OCI-LY3 (cell line): Measurements from ENCODE around the gene DOCK4.

ENCODE experiments used
- H2AFZ ChIP-seq: fragments of 200-600, 300-600 bp; shearing (Covaris generic); 2 replicates; pipeline ENCODE4 v1.6.0; 2014; ENCODE audit warnings: antibody characterized with exemption, low read depth, low read length
- H3K27ac ChIP-seq: fragments of 200-600, 300-600 bp; sonication (generic); 2 replicates; pipeline ENCODE4 v1.5.1; 2014; ENCODE audit warnings: mild to moderate bottlenecking, low read length, moderate library complexity, mixed read lengths
- H3K27me3 ChIP-seq: fragments of 200-600, 300-600 bp; sonication (generic); 2 replicates; pipeline ENCODE4 v1.6.1; 2014; ENCODE audit warnings: low read depth, low read length, mixed read lengths
- H3K36me3 ChIP-seq: fragments of 200-600, 300-600 bp; sonication (generic); replicated peaks from 2 replicates; pipeline ENCODE3; 2014; ENCODE audit warnings: low read depth, low read length, mixed read lengths
- H3K4me1 ChIP-seq: fragments of 300-600, 200-600 bp; sonication (generic); 2 replicates; pipeline ENCODE4 v1.6.1; 2014; ENCODE audit warnings: low read length, mixed read lengths
- H3K4me2 ChIP-seq: fragments of 200-600, 300-600 bp; sonication (generic); 2 replicates; pipeline ENCODE4 v1.6.1; 2014; ENCODE audit warnings: low read length, mixed read lengths
- H3K4me3 ChIP-seq: fragments of 300-600, 200-600 bp; sonication (generic); 2 replicates; pipeline ENCODE4 v1.5.1; 2014; ENCODE audit warnings: antibody characterized with exemption, mild to moderate bottlenecking, low read length, moderate library complexity
- H3K79me2 ChIP-seq: fragments of 300-600, 200-600 bp; shearing (Covaris generic); 2 replicates; pipeline ENCODE4 v1.6.1; 2014; ENCODE audit warnings: mild to moderate bottlenecking, low read length, mixed read lengths
- H3K9ac ChIP-seq: fragments of 300-600, 200-600 bp; shearing (Covaris generic); 2 replicates; pipeline ENCODE4 v1.6.0; 2014; ENCODE audit warnings: mild to moderate bottlenecking, low read length, moderate library complexity
- H3K9me3 ChIP-seq: fragments of 200-600, 300-600 bp; shearing (Covaris generic); 2 replicates; pipeline ENCODE4 v1.6.1; 2014; ENCODE audit warnings: low read length, mixed read lengths; ENCODE audit not compliant: insufficient read depth
- H4K20me1 ChIP-seq: fragments of 200-600, 300-600 bp; sonication (generic); 2 replicates; pipeline ENCODE4 v1.6.1; 2016; ENCODE audit warnings: low read length, mixed read lengths; ENCODE audit not compliant: insufficient read depth
- EZH2phosphoT487 ChIP-seq: fragments of 200-600 bp; shearing (Covaris generic); IDR thresholded peaks from 2 replicates; pipeline ENCODE4 v1.6.1; 2018; ENCODE audit warnings: antibody characterized with exemption, mixed run types, low read depth
- TF ChIP-seq, protein P1 (sequence below): fragments of 200-600, 300-600 bp; sonication (generic); IDR thresholded peaks from 2 replicates; pipeline ENCODE4 v1.5.1; 2014; ENCODE audit warnings: antibody characterized with exemption, low read length, low read depth

DOCK4 gene

DNA sequence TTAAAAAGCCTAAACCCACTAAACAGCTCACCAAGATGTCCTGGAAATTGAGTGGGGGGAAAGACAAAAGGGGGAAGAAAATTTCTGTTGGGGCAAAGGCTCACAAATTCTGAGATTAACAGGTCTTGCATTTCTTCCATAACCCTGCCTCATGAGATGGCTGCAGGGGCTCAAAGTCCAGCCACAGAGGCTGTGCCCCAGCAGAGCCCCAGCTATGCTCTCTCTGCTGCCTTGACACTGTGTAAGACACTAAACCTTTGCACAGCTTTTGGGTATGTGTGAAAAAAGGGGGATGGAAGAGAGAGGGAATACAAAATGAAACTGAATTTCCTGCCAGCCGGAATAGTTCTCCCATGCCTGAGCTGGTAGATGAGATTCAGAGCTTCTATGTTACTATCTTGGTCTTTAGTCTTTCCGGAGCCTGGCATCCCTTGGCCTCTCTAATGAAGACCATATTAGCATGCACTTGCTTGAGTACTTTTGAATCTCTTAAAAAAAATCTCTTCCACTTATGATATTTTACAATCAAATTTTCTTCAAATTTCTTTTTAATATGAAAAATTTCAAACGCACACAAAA is 403.9 kb downstream of the DOCK4 start:
- H3K4me2 ChIP-seq = no peak overlapping the region

DNA sequence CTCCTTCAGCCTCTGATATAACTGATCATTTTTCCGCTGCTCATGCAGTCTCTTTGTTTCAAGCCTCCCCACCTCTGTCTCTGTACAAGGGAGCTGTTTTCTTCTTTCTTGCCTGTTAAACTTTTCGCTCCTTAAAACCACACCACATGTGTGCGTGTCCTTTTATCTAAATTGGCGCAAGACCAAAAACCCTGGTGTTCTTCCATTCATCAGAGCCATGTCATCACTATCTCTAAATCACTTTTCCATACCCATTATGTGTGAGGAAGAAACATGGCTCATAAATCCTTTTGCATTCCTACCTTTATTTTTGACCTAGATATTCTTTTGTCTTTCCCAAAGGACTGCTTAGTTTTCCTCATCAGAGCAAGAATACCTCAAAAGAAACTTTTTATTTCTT is 404.9 kb downstream of the DOCK4 start:
- Histone ChIP-seq H3K79me2 (no peaks in the 10 kb centered on the region), H3K4me1 (no peaks in the 10 kb centered on the region), H3K4me3 (no peak overlapping the region), H3K27ac (no peak overlapping the region), H3K36me3 (peaks cover 2% of the 10 kb centered on the region), H3K27me3 (no peaks in the 10 kb centered on the region), H4K20me1 (no peaks in the 10 kb centered on the region), H2AFZ (no peak overlapping the region), H3K9me3 (peaks cover 32% of the 10 kb centered on the region), H3K4me2 (no peak overlapping the region), H3K9ac (no peak overlapping the region)
- TF ChIP-seq, protein P1, sequence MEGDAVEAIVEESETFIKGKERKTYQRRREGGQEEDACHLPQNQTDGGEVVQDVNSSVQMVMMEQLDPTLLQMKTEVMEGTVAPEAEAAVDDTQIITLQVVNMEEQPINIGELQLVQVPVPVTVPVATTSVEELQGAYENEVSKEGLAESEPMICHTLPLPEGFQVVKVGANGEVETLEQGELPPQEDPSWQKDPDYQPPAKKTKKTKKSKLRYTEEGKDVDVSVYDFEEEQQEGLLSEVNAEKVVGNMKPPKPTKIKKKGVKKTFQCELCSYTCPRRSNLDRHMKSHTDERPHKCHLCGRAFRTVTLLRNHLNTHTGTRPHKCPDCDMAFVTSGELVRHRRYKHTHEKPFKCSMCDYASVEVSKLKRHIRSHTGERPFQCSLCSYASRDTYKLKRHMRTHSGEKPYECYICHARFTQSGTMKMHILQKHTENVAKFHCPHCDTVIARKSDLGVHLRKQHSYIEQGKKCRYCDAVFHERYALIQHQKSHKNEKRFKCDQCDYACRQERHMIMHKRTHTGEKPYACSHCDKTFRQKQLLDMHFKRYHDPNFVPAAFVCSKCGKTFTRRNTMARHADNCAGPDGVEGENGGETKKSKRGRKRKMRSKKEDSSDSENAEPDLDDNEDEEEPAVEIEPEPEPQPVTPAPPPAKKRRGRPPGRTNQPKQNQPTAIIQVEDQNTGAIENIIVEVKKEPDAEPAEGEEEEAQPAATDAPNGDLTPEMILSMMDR = no peak

More for the DNA sequence above, 403.9 kb downstream of the DOCK4 start:
- Histone ChIP-seq H2AFZ (no peak overlapping the region), H3K27me3 (no peaks in the 10 kb centered on the region), H3K9ac (no peak overlapping the region), H3K36me3 (no peaks in the 10 kb centered on the region), H3K4me1 (no peaks in the 10 kb centered on the region), H3K27ac (no peak overlapping the region), H3K9me3 (peaks cover 22% of the 10 kb centered on the region; the same call in 1 of the 2 replicates), H4K20me1 (no peaks in the 10 kb centered on the region), H3K79me2 (no peaks in the 10 kb centered on the region), H3K4me3 (no peak overlapping the region)
- TF ChIP-seq, protein P1 = no peak
- TF ChIP-seq EZH2phosphoT487 = no peak

- TF ChIP-seq, protein P1 = no peak
- no peak for TF ChIP-seq EZH2phosphoT487
- H3K4me2 ChIP-seq = no peak overlapping the region
- H3K27me3 ChIP-seq = no peaks in the 10 kb centered on the region
- peaks cover 43% of the 10 kb centered on the region for H3K9me3 ChIP-seq
- no peak overlapping the region for H3K4me3 ChIP-seq
- no peaks in the 10 kb centered on the region for H3K4me1 ChIP-seq
- H3K27ac ChIP-seq = no peak overlapping the region
- no peaks in the 10 kb centered on the region for H3K79me2 ChIP-seq
- H2AFZ ChIP-seq = no peak overlapping the region
- H3K9ac ChIP-seq = no peak overlapping the region
- H3K36me3 ChIP-seq = peaks cover 3% of the 10 kb centered on the region
- H4K20me1 ChIP-seq = no peaks in the 10 kb centered on the region
Measured at GRCh38 chr7:111796671-111797070, 409.5 kb downstream of the DOCK4 start.

GRCh38 chr7:111789870-111790269 is 416.3 kb downstream of the DOCK4 start:
- H3K79me2 ChIP-seq = no peaks in the 10 kb centered on the region
- H4K20me1 ChIP-seq = no peaks in the 10 kb centered on the region

More at GRCh38 chr7:111789870-111790269, 416.3 kb downstream of the DOCK4 start:
- no peaks in the 10 kb centered on the region for H3K36me3 ChIP-seq
- 0 out of 2 replicates have a peak, but pooled peaks cover 1% of the 10 kb centered on the region for H3K9me3 ChIP-seq
- no peak overlapping the region for H3K4me2 ChIP-seq
- no peak overlapping the region for H3K9ac ChIP-seq
- H3K4me1 ChIP-seq = no peaks in the 10 kb centered on the region
- H3K27me3 ChIP-seq = no peaks in the 10 kb centered on the region
- no peak overlapping the region for H3K4me3 ChIP-seq
- no peak overlapping the region for H2AFZ ChIP-seq
- no peak overlapping the region for H3K27ac ChIP-seq
- TF ChIP-seq EZH2phosphoT487 = no peak
- TF ChIP-seq, protein P1 = no peak
